Ovary (tissue), 9 donors: ENCODE data around the gene BMP4. TPM values are rescaled to one million over a fixed set of nuclear protein-coding genes. Genes with fewer than 3 reads are reported as not detected.

ENCODE experiments used
- DNase-seq, 5 donors: peaks; one replicate each; pipeline ENCODE4 v3.0.0-alpha.2; 2019 to 2020
- H3K27ac ChIP-seq, 2 donors: fragments of 200-600 bp; one replicate each; pipeline versions ENCODE4 v1.5.1 to v1.8.0; 2019 to 2022
- H3K27me3 ChIP-seq: fragments of 200-600 bp; one replicate; pipeline ENCODE4 v1.8.0; 2022
- H3K36me3 ChIP-seq: fragments of 200-600 bp; sonication (generic); one replicate; pipeline ENCODE4 v1.5.1; 2019
- H3K4me1 ChIP-seq: one replicate; pipeline ENCODE4 v1.8.1; 2013; ENCODE audit warnings: mild to moderate bottlenecking, moderate library complexity; ENCODE audit not compliant: insufficient read depth
- H3K4me3 ChIP-seq: fragments of 200-600 bp; sonication (generic); one replicate; pipeline ENCODE4 v1.5.1; 2017
- H3K9me3 ChIP-seq, 2 donors: fragments of 200-600 bp in 1 of 2; sonication (generic) in 1 of 2; one replicate each; pipeline versions ENCODE4 v1.5.1 to v1.8.1; 2013 to 2019; ENCODE audit warnings: mild to moderate bottlenecking in 1 of 2, moderate library complexity in 1 of 2
- EP300 ChIP-seq: sonication (generic); formaldehyde crosslinking; IDR thresholded peaks from one replicate; pipeline ENCODE4 v1.6.1; 2017; ENCODE audit warnings: antibody characterized with exemption
- POLR2A ChIP-seq: fragments of 450-650 bp; IDR thresholded peaks from one replicate; pipeline ENCODE4 v1.6.1; 2017; ENCODE audit warnings: antibody characterized with exemption, mild to moderate bottlenecking, moderate library complexity
- WGBS, 3 donors: extraction: QIAGEN DNeasy Blood & Tissue Kit in 1 of 3; methylation state at CpG; one replicate each; pipeline versions ENCODE4 v1.1.5 to v1.1.7; 2013 to 2017; 5-methylcytosine and 5-hydroxymethylcytosine counted together
- intact Hi-C, 4 donors: fragments of 100-400 bp; cut with DNase I; formaldehyde crosslinking; loops; one replicate each; pipeline versions ENCODE4 v1.11.0 to v1.15.1; 2022 to 2023
- polyA plus RNA-seq, 2 donors: library from polyadenylated mRNA; stranded (reverse); fragments of 200-250 nt in 1 of 2; fragments of 350-450 nt in 1 of 2; fragmentation: Illumina TruSeq in 1 of 2; extraction: RNeasy Lipid Tissue Mini Kit (QIAGEN cat#74804) in 1 of 2; gene quantifications; one replicate each; pipeline ENCODE4 v1.2.3, GENCODE V29; 2013 to 2014
- total RNA-seq, 7 donors: library from RNA; depleted of rRNA in 2 of 7; stranded (reverse); fragments of >200 nt in 2 of 7; fragmentation: NEBNext Ultra II Directional in 3 of 7; extraction: Animal tissue kit (Norgen Biotek cat#: 25700) in 3 of 7; gene quantifications; one replicate each; pipeline versions ENCODE4 v1.1.0 to v1.2.4, GENCODE V29; 2016 to 2023
- TF ChIP-seq, protein P1 (sequence below), 3 donors: fragments of 450-650 bp in 2 of 3; fragments of 200-600 bp in 1 of 3; IDR thresholded peaks; one replicate each; pipeline versions ENCODE4 v1.5.1 to v1.8.0; 2016 to 2022; ENCODE audit warnings: antibody characterized with exemption in 3 of 3, mild to moderate bottlenecking in 1 of 3
- donor health status: DM: no; HTN: no; CAD: no; lungs with moderate emphysema.
- donor health status: DM: no; HTN: no; CAD: no.
- donor health status: Bipolar disorder and iron deficiency.
- donor health status: DM: yes; HTN: yes; CAD: no.
- donor health status: DM: no; HTN: no; CAD: no.
- donor health status: DM: yes; HTN: yes; CAD: no.

BMP4 gene
- total and polyA plus RNA-seq, 9 donors: 4.4 to 22.8 (median 13.0) TPM

DNA sequence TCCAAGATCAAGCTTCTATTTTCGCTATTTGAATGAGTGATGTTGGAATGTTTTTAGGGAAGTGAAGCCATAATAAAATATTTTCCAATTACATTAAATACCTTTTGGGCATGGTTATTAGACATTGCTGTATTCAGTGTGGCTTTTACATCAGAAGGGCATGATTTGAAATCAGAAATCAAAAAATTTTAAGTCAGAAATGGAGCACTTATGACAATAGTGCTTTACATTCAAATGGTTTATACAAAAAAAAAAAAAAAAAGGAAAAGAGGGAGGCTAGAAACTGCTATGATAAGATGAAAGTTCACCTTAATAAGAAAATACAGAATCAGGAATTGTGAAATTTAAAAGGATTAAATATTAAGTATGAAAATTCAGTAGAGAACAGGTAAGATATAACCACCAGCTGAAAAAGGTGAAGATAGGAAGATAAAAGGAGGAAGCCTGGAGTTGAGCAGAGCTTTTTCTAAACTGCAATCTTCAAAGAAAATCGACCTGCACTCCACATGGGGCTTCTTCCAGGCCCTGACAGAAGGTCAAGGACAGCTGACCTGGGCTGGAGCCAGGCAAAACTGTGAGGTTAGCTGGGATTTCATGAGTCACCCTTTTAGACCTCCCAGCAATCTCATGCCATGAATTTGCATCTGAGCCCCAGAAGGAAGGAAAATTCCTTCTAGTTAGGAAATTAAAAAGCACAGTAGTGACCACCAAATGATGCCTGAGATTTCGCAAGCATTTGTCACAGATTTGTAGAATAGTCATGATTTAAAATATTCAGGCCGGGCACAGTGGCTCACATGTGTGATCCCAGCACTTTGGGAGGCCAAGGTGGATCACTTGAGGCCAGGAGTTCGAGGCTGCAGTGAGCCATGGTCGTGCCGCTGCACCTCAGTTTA lies 23.4 kb upstream of the BMP4 start:
- H3K36me3 ChIP-seq: no peaks in the 10 kb centered on the region
- peak; percentile 46 to 70 (median 56) for DNase-seq
- 63 to 70% (median 67%) methylated on average over 7 of the region's 7 CpGs for WGBS, 3 donors

DNA sequence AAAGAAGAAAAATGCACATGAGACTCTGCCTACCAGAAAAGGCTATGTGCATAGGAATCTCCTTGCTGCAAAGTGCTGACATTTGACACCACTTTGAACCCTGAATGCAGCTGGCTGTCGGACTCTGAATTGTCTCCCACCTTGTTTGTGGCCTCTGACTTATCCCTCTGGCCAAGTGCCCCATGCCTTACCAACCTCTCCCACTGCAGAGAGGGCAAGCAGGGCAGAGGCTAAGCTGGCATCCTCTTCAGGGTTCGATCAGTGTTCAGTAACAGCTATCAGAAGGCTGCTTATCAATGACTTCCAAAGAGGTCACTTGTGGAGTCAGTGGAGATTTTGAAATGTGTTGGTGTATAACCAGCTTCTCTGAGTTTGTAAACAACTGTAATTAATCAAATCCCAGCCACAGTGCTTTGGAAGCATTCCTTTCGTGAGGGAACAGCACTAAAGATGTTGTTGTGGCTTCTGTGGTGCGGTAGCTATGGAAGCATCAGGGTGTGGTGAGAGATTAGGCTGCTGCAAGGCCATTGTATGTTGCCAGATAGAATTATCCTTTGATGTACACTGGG lies 22.6 kb upstream of the BMP4 start:
- intact Hi-C loops: no loop called here
- Histone ChIP-seq H3K9me3 (no peaks in the 10 kb centered on the region), H3K27ac (no peak overlapping the region), H3K4me3 (no peak overlapping the region), H3K36me3 (no peaks in the 10 kb centered on the region), H3K4me1 (peaks cover 12% of the 10 kb centered on the region), H3K27me3 (no peaks in the 10 kb centered on the region)
- DNase-seq: no peak
- TF ChIP-seq, protein P1, sequence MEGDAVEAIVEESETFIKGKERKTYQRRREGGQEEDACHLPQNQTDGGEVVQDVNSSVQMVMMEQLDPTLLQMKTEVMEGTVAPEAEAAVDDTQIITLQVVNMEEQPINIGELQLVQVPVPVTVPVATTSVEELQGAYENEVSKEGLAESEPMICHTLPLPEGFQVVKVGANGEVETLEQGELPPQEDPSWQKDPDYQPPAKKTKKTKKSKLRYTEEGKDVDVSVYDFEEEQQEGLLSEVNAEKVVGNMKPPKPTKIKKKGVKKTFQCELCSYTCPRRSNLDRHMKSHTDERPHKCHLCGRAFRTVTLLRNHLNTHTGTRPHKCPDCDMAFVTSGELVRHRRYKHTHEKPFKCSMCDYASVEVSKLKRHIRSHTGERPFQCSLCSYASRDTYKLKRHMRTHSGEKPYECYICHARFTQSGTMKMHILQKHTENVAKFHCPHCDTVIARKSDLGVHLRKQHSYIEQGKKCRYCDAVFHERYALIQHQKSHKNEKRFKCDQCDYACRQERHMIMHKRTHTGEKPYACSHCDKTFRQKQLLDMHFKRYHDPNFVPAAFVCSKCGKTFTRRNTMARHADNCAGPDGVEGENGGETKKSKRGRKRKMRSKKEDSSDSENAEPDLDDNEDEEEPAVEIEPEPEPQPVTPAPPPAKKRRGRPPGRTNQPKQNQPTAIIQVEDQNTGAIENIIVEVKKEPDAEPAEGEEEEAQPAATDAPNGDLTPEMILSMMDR (IDR thresholded peaks at IDR 0.05): no peak
- TF ChIP-seq POLR2A (no peak), EP300 (no peak)
- WGBS, 3 donors: 17 to 39% (median 29%) methylated on average over 4 of the region's 4 CpGs

More for the DNA sequence above, 23.4 kb upstream of the BMP4 start:
- H3K4me1 ChIP-seq: peaks cover 12% of the 10 kb centered on the region
- H3K27me3 ChIP-seq: no peaks in the 10 kb centered on the region
- TF ChIP-seq, protein P1 (IDR thresholded peaks at IDR 0.05): no peak
- TF ChIP-seq EP300: no peak
- TF ChIP-seq POLR2A: no peak
- H3K9me3 ChIP-seq: no peaks in the 10 kb centered on the region
- intact Hi-C loops: no loop called here
- no peak overlapping the region for H3K4me3 ChIP-seq
- H3K27ac ChIP-seq: peak overlapping the region in 1 of 2 donors; percentile 17

DNA sequence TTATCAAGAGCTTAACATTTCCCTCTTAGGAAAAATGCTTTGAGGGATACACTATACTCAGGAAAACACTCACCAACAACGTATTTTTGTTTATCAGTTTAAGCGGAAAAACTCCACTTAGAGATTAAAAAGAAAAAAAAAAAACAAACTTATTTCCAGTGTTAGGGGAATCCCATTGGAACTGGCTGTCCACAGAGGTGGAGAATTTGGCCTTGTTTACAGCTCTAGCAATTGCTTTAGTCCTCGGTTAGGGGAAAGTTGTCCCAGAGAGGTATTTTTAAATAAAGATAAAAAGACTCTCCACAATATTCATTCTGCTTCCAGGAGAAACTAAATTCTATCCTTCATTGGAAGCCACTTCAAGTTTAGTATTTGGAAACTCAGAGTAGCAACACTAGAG lies 21.6 kb upstream of the BMP4 start:
- H3K9me3 ChIP-seq: no peaks in the 10 kb centered on the region
- no peak for DNase-seq
- peak overlapping the region in 1 of 2 donors; percentile 22 for H3K27ac ChIP-seq
- TF ChIP-seq, protein P1 (IDR thresholded peaks at IDR 0.05): no peak
- TF ChIP-seq EP300: no peak
- no peak for TF ChIP-seq POLR2A
- no peaks in the 10 kb centered on the region for H3K27me3 ChIP-seq
- no peak overlapping the region for H3K4me3 ChIP-seq
- H3K36me3 ChIP-seq: no peaks in the 10 kb centered on the region
- WGBS, 3 donors: 7 to 10% (median 7%) methylated on average over 3 of the region's 3 CpGs
- intact Hi-C loops: no loop called here
- peaks cover 12% of the 10 kb centered on the region for H3K4me1 ChIP-seq

DNA sequence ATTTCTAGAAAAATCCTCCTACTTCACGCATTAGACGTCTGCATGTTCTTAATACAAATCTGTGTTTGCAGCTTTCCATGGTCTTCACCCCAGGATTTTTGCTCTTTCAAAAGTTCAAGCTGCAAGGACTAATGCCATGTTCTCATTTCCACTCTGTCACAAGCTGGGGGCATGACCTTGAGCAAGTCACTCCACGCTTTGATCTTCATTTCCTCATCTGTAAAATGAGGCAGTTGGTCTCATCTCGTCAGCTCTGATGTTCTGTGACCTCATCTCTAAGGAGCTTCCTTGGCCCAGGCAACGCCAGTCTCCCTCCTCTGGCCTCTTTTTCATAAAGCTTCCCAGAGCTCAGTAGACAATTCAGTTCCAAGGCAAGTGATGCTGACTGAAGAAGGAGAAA lies 18.8 kb upstream of the BMP4 start:
- Histone ChIP-seq H3K4me1 (peaks cover 12% of the 10 kb centered on the region), H3K9me3 (no peaks in the 10 kb centered on the region), H3K27ac (no peak overlapping the region), H3K4me3 (no peak overlapping the region), H3K36me3 (no peaks in the 10 kb centered on the region), H3K27me3 (no peaks in the 10 kb centered on the region)
- TF ChIP-seq, protein P1 (IDR thresholded peaks at IDR 0.05): no peak
- no peak for TF ChIP-seq EP300
- intact Hi-C loops: no loop called here
- WGBS, 3 donors: 86 to 88% (median 87%) methylated on average over 5 of the region's 5 CpGs
- DNase-seq: no peak
